ENCODE results near the gene MBD3L3. TPM values are rescaled to one million over a fixed set of nuclear protein-coding genes. Genes with fewer than 3 reads are reported as not detected.
"Not testable (repeated sequence)": the region's sequence is repeated elsewhere in the genome, so short reads cannot be mapped to it uniquely, and the experiment has no call there.

Gene MBD3L3
- total and polyA plus RNA-seq, 4 donors, result not detected

- H3K27ac ChIP-seq (ENCODE audit: low read depth in 1 of 2, low read length in 2 of 2); intact Hi-C loops (cut with DNase I); H3K4me1 ChIP-seq (ENCODE audit: control insufficient read depth in 1 of 2, insufficient read depth in 2 of 2, low read length in 2 of 2); ATAC-seq (ENCODE audit: low FRiP score); H3K4me3 ChIP-seq (ENCODE audit: low read length in 2 of 2); H3K36me3 ChIP-seq (ENCODE audit: control insufficient read depth in 1 of 2, insufficient read depth in 2 of 2, low read length in 1 of 2); DNase-seq; H3K27me3 ChIP-seq (ENCODE audit: control insufficient read depth in 1 of 2, insufficient read depth in 2 of 2, low read length in 1 of 2); H3K9me3 ChIP-seq (ENCODE audit: control insufficient read depth, low read length): not testable (repeated sequence)
- WGBS, 2 donors, result 80 to 96% methylated on average over 2 to 3 of the region's 5 CpGs
Measured at GRCh38 chr19:7051421-7051820, 7.1 kb downstream of the MBD3L3 start.

DNA sequence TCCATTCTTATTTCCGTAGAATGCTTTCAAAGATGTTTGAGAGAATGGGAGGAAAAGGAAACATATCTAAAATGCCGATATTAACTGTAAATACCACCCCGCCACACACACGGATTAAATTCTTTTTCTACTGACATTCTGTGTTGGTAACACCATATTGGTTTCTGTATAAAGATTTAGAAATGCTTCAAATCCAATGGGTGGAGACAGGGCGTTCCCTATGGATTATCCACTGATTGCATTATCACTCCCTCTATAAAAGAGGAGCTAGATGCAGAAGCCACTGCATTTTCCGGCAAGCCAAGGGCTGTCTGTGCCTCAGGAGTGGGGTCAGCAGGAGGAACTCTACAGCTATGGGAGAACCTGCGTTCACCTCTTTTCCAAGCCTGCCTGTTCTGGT is 9.5 kb downstream of the MBD3L3 start, which contains the start of gene MBD3L2:
Gene MBD3L2 (plus strand): TSS at position 301 of the 400 bp plus-strand sequence. CDS start 53 bp downstream, at position 354.
- DNase-seq; H3K27me3 ChIP-seq (ENCODE audit: control insufficient read depth in 1 of 2, insufficient read depth in 2 of 2, low read length in 1 of 2); H3K36me3 ChIP-seq (ENCODE audit: control insufficient read depth in 1 of 2, insufficient read depth in 2 of 2, low read length in 1 of 2); intact Hi-C loops (cut with DNase I); ATAC-seq (ENCODE audit: low FRiP score); H3K27ac ChIP-seq (ENCODE audit: low read depth in 1 of 2, low read length in 2 of 2); H3K9me3 ChIP-seq (ENCODE audit: control insufficient read depth, low read length); H3K4me3 ChIP-seq (ENCODE audit: low read length in 2 of 2); H3K4me1 ChIP-seq (ENCODE audit: control insufficient read depth in 1 of 2, insufficient read depth in 2 of 2, low read length in 2 of 2): not testable (repeated sequence)
- WGBS, 2 donors, result no CpG with 5 or more reads among the region's 7 CpGs

DNA sequence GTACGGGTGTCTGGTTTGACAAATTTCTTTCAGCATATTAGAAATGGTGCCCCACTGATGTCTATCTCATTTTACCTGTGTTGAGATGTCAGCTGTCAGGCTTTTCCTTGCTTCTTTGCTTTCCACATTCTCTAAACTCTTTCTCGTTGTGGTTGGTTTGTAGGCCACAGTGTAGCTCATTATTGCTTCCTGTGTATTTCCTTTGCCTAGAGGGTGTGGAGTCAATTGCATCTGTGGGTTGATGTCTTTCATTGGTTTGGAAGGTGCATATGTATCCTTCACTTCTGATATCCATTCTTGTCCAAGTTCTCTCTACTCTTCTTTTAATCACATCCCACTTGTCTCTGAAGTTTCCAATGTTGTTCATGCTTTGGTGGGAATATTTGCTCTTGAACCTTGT is 16.9 kb downstream of the MBD3L3 start:
- H3K9me3 ChIP-seq (ENCODE audit: control insufficient read depth, low read length); H3K4me1 ChIP-seq (ENCODE audit: control insufficient read depth in 1 of 2, insufficient read depth in 2 of 2, low read length in 2 of 2); H3K27me3 ChIP-seq (ENCODE audit: control insufficient read depth in 1 of 2, insufficient read depth in 2 of 2, low read length in 1 of 2); H3K4me3 ChIP-seq (ENCODE audit: low read length in 2 of 2); H3K36me3 ChIP-seq (ENCODE audit: control insufficient read depth in 1 of 2, insufficient read depth in 2 of 2, low read length in 1 of 2); H3K27ac ChIP-seq (ENCODE audit: low read depth in 1 of 2, low read length in 2 of 2); DNase-seq; intact Hi-C loops (cut with DNase I); ATAC-seq (ENCODE audit: low FRiP score): not testable (repeated sequence)
- no CpG with 5 or more reads among the region's 2 CpGs for WGBS, 2 donors

- H3K9me3 ChIP-seq (ENCODE audit: control insufficient read depth, low read length); H3K4me1 ChIP-seq (ENCODE audit: control insufficient read depth in 1 of 2, insufficient read depth in 2 of 2, low read length in 2 of 2); intact Hi-C loops (cut with DNase I); DNase-seq; H3K27me3 ChIP-seq (ENCODE audit: control insufficient read depth in 1 of 2, insufficient read depth in 2 of 2, low read length in 1 of 2); H3K36me3 ChIP-seq (ENCODE audit: control insufficient read depth in 1 of 2, insufficient read depth in 2 of 2, low read length in 1 of 2); H3K27ac ChIP-seq (ENCODE audit: low read depth in 1 of 2, low read length in 2 of 2); H3K4me3 ChIP-seq (ENCODE audit: low read length in 2 of 2); ATAC-seq (ENCODE audit: low FRiP score): not testable (repeated sequence)
- WGBS, 2 donors, result no CpG with 5 or more reads among the region's 9 CpGs
Measured at GRCh38 chr19:7040079-7040478, 18.4 kb downstream of the MBD3L3 start, which contains the start of gene MBD3L4. Gene MBD3L4 (minus strand): TSS chr19:7040179. CDS start chr19:7040144, 35 bp downstream.

- H3K9me3 ChIP-seq (ENCODE audit: control insufficient read depth, low read length); H3K4me1 ChIP-seq (ENCODE audit: control insufficient read depth in 1 of 2, insufficient read depth in 2 of 2, low read length in 2 of 2); intact Hi-C loops (cut with DNase I); ATAC-seq (ENCODE audit: low FRiP score); H3K36me3 ChIP-seq (ENCODE audit: control insufficient read depth in 1 of 2, insufficient read depth in 2 of 2, low read length in 1 of 2); DNase-seq; H3K27ac ChIP-seq (ENCODE audit: low read depth in 1 of 2, low read length in 2 of 2); H3K27me3 ChIP-seq (ENCODE audit: control insufficient read depth in 1 of 2, insufficient read depth in 2 of 2, low read length in 1 of 2); H3K4me3 ChIP-seq (ENCODE audit: low read length in 2 of 2): not testable (repeated sequence)
- no CpG with 5 or more reads among the region's 9 CpGs for WGBS, 2 donors
Measured at GRCh38 chr19:7030278-7030677, 28.2 kb downstream of the MBD3L3 start, which contains the start of gene MBD3L5. Gene MBD3L5 (plus strand): TSS chr19:7030578. CDS start chr19:7030612, 34 bp downstream.

DNA sequence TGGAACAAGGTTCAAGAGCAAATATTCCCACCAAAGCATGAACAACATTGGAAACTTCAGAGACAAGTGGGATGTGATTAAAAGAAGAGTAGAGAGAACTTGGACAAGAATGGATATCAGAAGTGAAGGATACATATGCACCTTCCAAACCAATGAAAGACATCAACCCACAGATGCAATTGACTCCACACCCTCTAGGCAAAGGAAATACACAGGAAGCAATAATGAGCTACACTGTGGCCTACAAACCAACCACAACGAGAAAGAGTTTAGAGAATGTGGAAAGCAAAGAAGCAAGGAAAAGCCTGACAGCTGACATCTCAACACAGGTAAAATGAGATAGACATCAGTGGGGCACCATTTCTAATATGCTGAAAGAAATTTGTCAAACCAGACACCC is 29.7 kb downstream of the MBD3L3 start:
- DNase-seq; H3K4me3 ChIP-seq (ENCODE audit: low read length in 2 of 2); H3K27me3 ChIP-seq (ENCODE audit: control insufficient read depth in 1 of 2, insufficient read depth in 2 of 2, low read length in 1 of 2); intact Hi-C loops (cut with DNase I); H3K4me1 ChIP-seq (ENCODE audit: control insufficient read depth in 1 of 2, insufficient read depth in 2 of 2, low read length in 2 of 2); H3K9me3 ChIP-seq (ENCODE audit: control insufficient read depth, low read length); H3K36me3 ChIP-seq (ENCODE audit: control insufficient read depth in 1 of 2, insufficient read depth in 2 of 2, low read length in 1 of 2); H3K27ac ChIP-seq (ENCODE audit: low read depth in 1 of 2, low read length in 2 of 2); ATAC-seq (ENCODE audit: low FRiP score): not testable (repeated sequence)
- no CpG with 5 or more reads among the region's 1 CpG for WGBS, 2 donors

- ATAC-seq (ENCODE audit: low FRiP score); H3K27me3 ChIP-seq (ENCODE audit: control insufficient read depth in 1 of 2, insufficient read depth in 2 of 2, low read length in 1 of 2); H3K4me3 ChIP-seq (ENCODE audit: low read length in 2 of 2); intact Hi-C loops (cut with DNase I); H3K9me3 ChIP-seq (ENCODE audit: control insufficient read depth, low read length); H3K4me1 ChIP-seq (ENCODE audit: control insufficient read depth in 1 of 2, insufficient read depth in 2 of 2, low read length in 2 of 2); DNase-seq; H3K27ac ChIP-seq (ENCODE audit: low read depth in 1 of 2, low read length in 2 of 2); H3K36me3 ChIP-seq (ENCODE audit: control insufficient read depth in 1 of 2, insufficient read depth in 2 of 2, low read length in 1 of 2): not testable (repeated sequence)
- WGBS, 2 donors, result no CpG with 5 or more reads among the region's 6 CpGs
Measured at GRCh38 chr19:7021331-7021730, 37.1 kb downstream of the MBD3L3 start, which contains the start of gene MBD3L2B. Gene MBD3L2B (minus strand): TSS chr19:7021431. CDS start chr19:7021397, 34 bp downstream.

DNA sequence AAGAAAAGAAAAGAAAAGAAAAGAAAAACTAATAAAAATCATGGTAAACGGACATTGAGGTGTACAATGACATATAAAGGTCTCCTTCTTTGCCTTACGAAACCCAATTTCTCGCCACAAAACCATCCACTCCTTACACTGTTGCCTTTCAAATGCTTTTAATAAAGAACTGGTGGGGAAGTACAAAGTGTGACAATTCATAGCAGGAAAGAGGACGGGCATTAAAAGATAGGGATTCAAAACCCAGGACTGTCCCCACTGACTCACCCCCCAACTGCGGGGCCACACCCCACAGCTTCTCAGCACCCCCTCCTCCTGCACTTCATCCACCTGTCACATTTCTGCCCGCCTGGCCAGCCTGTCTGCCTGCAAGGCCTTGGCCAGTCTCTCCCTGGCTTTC is 39.6 kb downstream of the MBD3L3 start:
- WGBS, 2 donors, result 72 to 73% methylated on average over 6 of the region's 6 CpGs
- DNase-seq, result no peak
- Histone ChIP-seq H3K27ac (ENCODE audit: low read depth in 1 of 2, low read length in 2 of 2) (no peak overlapping the region), H3K4me1 (ENCODE audit: control insufficient read depth in 1 of 2, insufficient read depth in 2 of 2, low read length in 2 of 2) (no peaks in the 10 kb centered on the region), H3K27me3 (ENCODE audit: control insufficient read depth in 1 of 2, insufficient read depth in 2 of 2, low read length in 1 of 2) (no peaks in the 10 kb centered on the region), H3K4me3 (ENCODE audit: low read length in 2 of 2) (no peak overlapping the region), H3K36me3 (ENCODE audit: control insufficient read depth in 1 of 2, insufficient read depth in 2 of 2, low read length in 1 of 2) (no peaks in the 10 kb centered on the region), H3K9me3 (ENCODE audit: control insufficient read depth, low read length) (no peaks in the 10 kb centered on the region)
- intact Hi-C loops (cut with DNase I), result no loop called here
- ATAC-seq (ENCODE audit: low FRiP score), result no peak

- DNase-seq, result no peak
- no peaks in the 10 kb centered on the region for H3K27me3 ChIP-seq (ENCODE audit: control insufficient read depth in 1 of 2, insufficient read depth in 2 of 2, low read length in 1 of 2)
- intact Hi-C loops (cut with DNase I), result no loop called here
Measured at GRCh38 chr19:7013678-7014077, 44.8 kb downstream of the MBD3L3 start.

More at GRCh38 chr19:7013678-7014077, 44.8 kb downstream of the MBD3L3 start:
- WGBS, 2 donors, result 70 to 75% methylated on average over 4 of the region's 4 CpGs
- ATAC-seq (ENCODE audit: low FRiP score), result no peak
- H3K4me3 ChIP-seq (ENCODE audit: low read length in 2 of 2), result no peak overlapping the region
- no peak overlapping the region for H3K27ac ChIP-seq (ENCODE audit: low read depth in 1 of 2, low read length in 2 of 2)
- H3K36me3 ChIP-seq (ENCODE audit: control insufficient read depth in 1 of 2, insufficient read depth in 2 of 2, low read length in 1 of 2), result no peaks in the 10 kb centered on the region
- H3K4me1 ChIP-seq (ENCODE audit: control insufficient read depth in 1 of 2, insufficient read depth in 2 of 2, low read length in 2 of 2), result no peaks in the 10 kb centered on the region
- no peaks in the 10 kb centered on the region for H3K9me3 ChIP-seq (ENCODE audit: control insufficient read depth, low read length)
